Prostate gland (tissue), 2 donors: ENCODE results near the gene QRFP. TPM values are rescaled to one million over a fixed set of nuclear protein-coding genes. Genes with fewer than 3 reads are reported as not detected.

Experiments used
- DNase-seq: peaks from one replicate; pipeline ENCODE4 v3.0.0-alpha.2; 2019; ENCODE audit warnings: low spot score
- H3K27ac ChIP-seq, 2 donors: fragments of 200-600 bp; sonication (generic); 2 replicates each; pipeline ENCODE4 v1.5.1; 2017 to 2019
- H3K27me3 ChIP-seq: fragments of 200-600 bp; sonication (generic); replicated peaks from 2 replicates; pipeline ENCODE4 v1.5.1; 2019; ENCODE audit not compliant: insufficient read depth
- H3K36me3 ChIP-seq, 2 donors: fragments of 200-600 bp; sonication (generic); 1 replicate in 1 of 2; 2 replicates in 1 of 2; pipeline versions ENCODE4 v1.5.1 to v1.8.1; 2017 to 2019
- H3K4me1 ChIP-seq: fragments of 200-600 bp; sonication (generic); replicated peaks from 2 replicates; pipeline ENCODE4 v1.5.1; 2019
- H3K4me3 ChIP-seq, 2 donors: fragments of 200-600 bp; sonication (generic); 2 replicates each; pipeline ENCODE4 v1.5.1; 2017 to 2019
- H3K9me3 ChIP-seq: fragments of 200-600 bp; sonication (generic); 2 replicates; pipeline ENCODE4 v1.5.1; 2017
- CTCF ChIP-seq, 4 experiments: fragments of 200-600 bp in 2 of 4; fragments of 450-650 bp in 2 of 4; sonication (generic) in 2 of 4; IDR thresholded peaks; 1 replicate in 3 of 4; 2 replicates in 1 of 4; pipeline ENCODE4 v1.5.1; 2016 to 2019; ENCODE audit warnings: antibody characterized with exemption in 4 of 4, mild to moderate bottlenecking in 2 of 4, moderate library complexity in 2 of 4
- POLR2A ChIP-seq: fragments of 450-650 bp; IDR thresholded peaks from one replicate; pipeline ENCODE4 v1.6.1; 2016; ENCODE audit warnings: antibody characterized with exemption, mild to moderate bottlenecking
- POLR2AphosphoS5 ChIP-seq: sonication (generic); formaldehyde crosslinking; IDR thresholded peaks from one replicate; pipeline ENCODE4 v1.6.1; 2017; ENCODE audit warnings: antibody characterized with exemption
- WGBS: methylation state at CpG from one replicate; pipeline ENCODE4 v1.1.5; 2018; 5-methylcytosine and 5-hydroxymethylcytosine counted together
- intact Hi-C: fragments of 100-400 bp; cut with DNase I; formaldehyde crosslinking; loops from one replicate; pipeline ENCODE4 v1.14.2; 2022
- total RNA-seq, 2 donors: library from RNA; depleted of rRNA; stranded (reverse); fragments of >200 nt; gene quantifications; one replicate each; pipeline ENCODE4 v1.1.0, GENCODE V29; 2016

Gene QRFP
- total RNA-seq, 2 donors from 2014 or later = 1.0 TPM; not detected in 1

GRCh38 chr9:130934246-130934645, 37.6 kb upstream of the QRFP start:
- H3K36me3 ChIP-seq = no peaks in the 10 kb centered on the region
- intact Hi-C loops = no loop called here
- peaks cover 6% of the 10 kb centered on the region for H3K27me3 ChIP-seq
- H3K4me1 ChIP-seq = peaks cover 5% of the 10 kb centered on the region
- no peak overlapping the region for H3K27ac ChIP-seq
- WGBS = 81% methylated on average over 8 of the region's 11 CpGs
- no peak for DNase-seq
- H3K4me3 ChIP-seq = no peak overlapping the region
- no peaks in the 10 kb centered on the region for H3K9me3 ChIP-seq
- TF ChIP-seq POLR2A (no peak), POLR2AphosphoS5 (no peak), CTCF (IDR thresholded peaks at IDR 0.05) (no peak)

- intact Hi-C loops = no loop called here
- 7% methylated on average over 18 of the region's 26 CpGs for WGBS
- no peaks in the 10 kb centered on the region for H3K36me3 ChIP-seq
- peaks cover 4% of the 10 kb centered on the region for H3K4me1 ChIP-seq
- H3K27me3 ChIP-seq = peaks cover 6% of the 10 kb centered on the region
- no peaks in the 10 kb centered on the region for H3K9me3 ChIP-seq
- TF ChIP-seq CTCF (IDR thresholded peaks at IDR 0.05) (no peak), POLR2AphosphoS5 (no peak), POLR2A (no peak)
- no peak overlapping the region for H3K27ac ChIP-seq
- no peak for DNase-seq
- no peak overlapping the region for H3K4me3 ChIP-seq
These were observed 36.8 kb upstream of the QRFP start for GRCh38 chr9:130933114-130934046.

- Histone ChIP-seq H3K4me1 (peaks cover 4% of the 10 kb centered on the region), H3K27ac (no peak overlapping the region), H3K36me3 (no peaks in the 10 kb centered on the region), H3K4me3 (no peak overlapping the region), H3K27me3 (peaks cover 6% of the 10 kb centered on the region), H3K9me3 (no peaks in the 10 kb centered on the region)
- intact Hi-C loops = no loop called here
- no peak for DNase-seq
- 21% methylated on average over 21 of the region's 21 CpGs for WGBS
- TF ChIP-seq POLR2AphosphoS5 (no peak), CTCF (IDR thresholded peaks at IDR 0.05) (no peak), POLR2A (no peak)
These were observed 35.9 kb upstream of the QRFP start for GRCh38 chr9:130932255-130933079.

- Histone ChIP-seq H3K27ac (no peak overlapping the region), H3K4me3 (no peak overlapping the region), H3K27me3 (peaks cover 6% of the 10 kb centered on the region), H3K4me1 (peaks cover 4% of the 10 kb centered on the region), H3K9me3 (no peaks in the 10 kb centered on the region), H3K36me3 (no peaks in the 10 kb centered on the region)
- DNase-seq = peak; percentile 30
- intact Hi-C loops = no loop called here
- WGBS = 34% methylated on average over 20 of the region's 20 CpGs
- TF ChIP-seq POLR2AphosphoS5 (peak; percentile 14), CTCF (IDR thresholded peaks at IDR 0.05) (no peak), POLR2A (no peak)
These were observed 35.1 kb upstream of the QRFP start for GRCh38 chr9:130931508-130932254.
